MCF 10A (cell line): ENCODE results near the gene RPL36. TPM values are rescaled to one million over a fixed set of nuclear protein-coding genes. Genes with fewer than 3 reads are reported as not detected.
"Not testable (repeated sequence)": the region's sequence is repeated elsewhere in the genome, so short reads cannot be mapped to it uniquely, and the experiment has no call there.

ENCODE experiments used
- BruUV-seq: library from RNA; stranded (reverse); fragments of 400-500 nt; replicated peaks from 2 replicates; lab custom pipeline; 2021; lab: Mats Ljungman, UMichigan
- CTCF ChIA-PET: fragments of 300-600 bp; sonication (Branson Sonifier 250); formaldehyde crosslinking; extraction: SDS; loops from one replicate; lab custom pipeline; 2021; ENCODE audit warnings: antibody characterized with exemption, inconsistent platforms; lab: Yijun Ruan, JAX
- POLR2A ChIA-PET: fragments of 300-600, 350-650 bp; sonication (Branson Sonifier 250); formaldehyde crosslinking; extraction: SDS; loops from one replicate; lab custom pipeline; 2020; ENCODE audit warnings: antibody characterized with exemption, inconsistent platforms; lab: Yijun Ruan, JAX
- DNase-seq: peaks from one replicate; pipeline ENCODE4 v3.0.0-alpha.2; 2018; ENCODE audit not compliant: unreplicated experiment
- H3K27ac Mint-ChIP-seq: one replicate; pipeline ENCODE4 v1.8.0; 2022; ENCODE audit warnings: mild to moderate bottlenecking, low read depth, mixed read lengths; ENCODE audit not compliant: unreplicated experiment
- H3K27me3 Mint-ChIP-seq: one replicate; pipeline ENCODE4 v1.8.0; 2022; ENCODE audit warnings: mixed read lengths; ENCODE audit not compliant: insufficient read depth, unreplicated experiment
- H3K36me3 Mint-ChIP-seq: one replicate; pipeline ENCODE4 v1.8.0; 2022; ENCODE audit warnings: mild to moderate bottlenecking, moderate library complexity, mixed read lengths; ENCODE audit not compliant: insufficient read depth, unreplicated experiment
- H3K4me1 Mint-ChIP-seq: one replicate; pipeline ENCODE4 v1.8.0; 2022; ENCODE audit warnings: mixed read lengths; ENCODE audit not compliant: insufficient read depth, unreplicated experiment
- H3K4me3 Mint-ChIP-seq: one replicate; pipeline ENCODE4 v1.8.0; 2022; ENCODE audit warnings: mild to moderate bottlenecking, moderate library complexity, mixed read lengths; ENCODE audit not compliant: unreplicated experiment
- H3K9me3 Mint-ChIP-seq: one replicate; pipeline ENCODE4 v1.8.0; 2022; ENCODE audit warnings: mixed read lengths; ENCODE audit not compliant: unreplicated experiment
- CTCF ChIP-seq: fragments of 200-600 bp; IDR thresholded peaks from one replicate; pipeline ENCODE4 v1.8.0; 2022; ENCODE audit warnings: antibody characterized with exemption, mild to moderate bottlenecking; ENCODE audit not compliant: unreplicated experiment
- intact Hi-C: fragments of 100-400 bp; cut with micrococcal nuclease; formaldehyde crosslinking; loops from 2 replicates; pipeline ENCODE4 v1.14.1; 2022
- total RNA-seq: library from RNA; stranded (reverse); gene quantifications from 2 replicates; pipeline ENCODE4 v1.2.3, GENCODE V29; 2022

Gene RPL36
- total RNA-seq, 1 experiment from 2014 or later: 1,569 TPM

- no TSS peak for BruUV-seq
- no peak for TF ChIP-seq CTCF
- DNase-seq: no peak
- no peaks in the 10 kb centered on the region for H3K9me3 Mint-ChIP-seq
- H3K36me3 Mint-ChIP-seq: peaks cover 7% of the 10 kb centered on the region
- H3K27ac Mint-ChIP-seq: no peak overlapping the region
- CTCF ChIA-PET: interaction anchor here (0.6 kb wide), 1 partner anchor 9 kb away, joined by 3 read pairs; no protein-coding TSS in a partner anchor
- intact Hi-C loops: no loop called here
- H3K27me3 Mint-ChIP-seq: peaks cover 10% of the 10 kb centered on the region
- no peaks in the 10 kb centered on the region for H3K4me1 Mint-ChIP-seq
- POLR2A ChIA-PET: no interaction called here
- no peak overlapping the region for H3K4me3 Mint-ChIP-seq
Observed at GRCh38 chr19:5727453-5728050, 37.5 kb downstream of the RPL36 start.

- H3K27ac Mint-ChIP-seq, intact Hi-C loops, H3K4me3 Mint-ChIP-seq, H3K4me1 Mint-ChIP-seq, BruUV-seq, H3K36me3 Mint-ChIP-seq, H3K9me3 Mint-ChIP-seq, DNase-seq: not testable (repeated sequence)
- ChIA-PET CTCF (interaction anchor here (3.0 kb wide), 1 partner anchor 12 kb away, joined by 11 read pairs; the partner anchor contains the start of genes CATSPERD and LONP1), POLR2A (interaction anchor here (0.6 kb wide), 1 partner anchor 49 kb away, joined by 12 read pairs; no protein-coding TSS in a partner anchor)
- H3K27me3 Mint-ChIP-seq: peaks cover 12% of the 10 kb centered on the region
Observed at GRCh38 chr19:5733172-5733571, 43.1 kb downstream of the RPL36 start.

- ChIA-PET POLR2A (no interaction called here), CTCF (no interaction called here)
- BruUV-seq: no TSS peak
- no peaks in the 10 kb centered on the region for H3K9me3 Mint-ChIP-seq
- no peak overlapping the region for H3K27ac Mint-ChIP-seq
- H3K4me1 Mint-ChIP-seq: no peaks in the 10 kb centered on the region
- H3K36me3 Mint-ChIP-seq: no peaks in the 10 kb centered on the region
- DNase-seq: peak; percentile 53
- TF ChIP-seq CTCF: no peak
- no peak overlapping the region for H3K4me3 Mint-ChIP-seq
- intact Hi-C loops: no loop called here
- peaks cover 9% of the 10 kb centered on the region for H3K27me3 Mint-ChIP-seq
Observed at GRCh38 chr19:5738423-5738822, 48.3 kb downstream of the RPL36 start.

Other genes starting within 250 kb of the RPL36 start
- gene ZNRF4, start 234.9 kb upstream of the RPL36 start, total RNA-seq: not detected in 2 replicates
- 0.20 and 0.21 TPM in 2 replicates for gene TINCR, start 122.3 kb upstream of the RPL36 start, total RNA-seq
- 98.6 and 118 TPM in 2 replicates for gene SAFB2, start 67.5 kb upstream of the RPL36 start, total RNA-seq
- gene SAFB, start 67.2 kb upstream of the RPL36 start, total RNA-seq: 135 and 137 TPM in 2 replicates
- 51.5 and 73.0 TPM in 2 replicates for gene MICOS13, start 9.8 kb upstream of the RPL36 start, total RNA-seq
- 4.1 and 5.5 TPM in 2 replicates for gene HSD11B1L, start 9.3 kb upstream of the RPL36 start, total RNA-seq
- gene LONP1, start 29.9 kb downstream of the RPL36 start, total RNA-seq: 219 and 254 TPM in 2 replicates
- not detected in 2 replicates for gene CATSPERD, start 30.3 kb downstream of the RPL36 start, total RNA-seq
- 6.4 and 9.4 TPM in 2 replicates for gene PRR22, start 94.5 kb downstream of the RPL36 start, total RNA-seq
- gene DUS3L, start 100.9 kb downstream of the RPL36 start, total RNA-seq: 53.5 and 77.6 TPM in 2 replicates
- 0.56 and 0.75 TPM in 2 replicates for gene NRTN, start 114.8 kb downstream of the RPL36 start, total RNA-seq
- gene FUT6, start 149.4 kb downstream of the RPL36 start, total RNA-seq: not detected in 2 replicates
- 0.22 and 0.51 TPM in 2 replicates for gene FUT3, start 161.2 kb downstream of the RPL36 start, total RNA-seq
- not detected in 2 replicates for gene FUT5, start 180.2 kb downstream of the RPL36 start, total RNA-seq
- 239 and 243 TPM in 2 replicates for gene NDUFA11, start 213.5 kb downstream of the RPL36 start, total RNA-seq
- gene VMAC, start 214.6 kb downstream of the RPL36 start, total RNA-seq: 6.6 and 7.0 TPM in 2 replicates
- gene CAPS, start 224.0 kb downstream of the RPL36 start, total RNA-seq: 7.3 and 8.5 TPM in 2 replicates